Measurements from ENCODE around the gene NOX4.
"Not testable (repeated sequence)": the region's sequence is repeated elsewhere in the genome, so short reads cannot be mapped to it uniquely, and the experiment has no call there.

Gene NOX4

GRCh38 chr11:89327885-89328284, 163.3 kb downstream of the NOX4 start:
- in situ Hi-C loops (cut with MboI; ENCODE audit: low sequenced_read_pairs, unreplicated experiment) = no loop called here
- no peak for TF ChIP-seq CTCF (IDR thresholded peaks at IDR 0.05; ENCODE audit: borderline replicate concordance, control extremely low read depth, extremely low read depth, insufficient read depth, missing control alignments)
- DNase-seq (ENCODE audit: low spot score) = no peak

- DNase-seq (ENCODE audit: low spot score) = no peak
- TF ChIP-seq CTCF (IDR thresholded peaks at IDR 0.05; ENCODE audit: borderline replicate concordance, control extremely low read depth, extremely low read depth, insufficient read depth, missing control alignments) = no peak
- in situ Hi-C loops (cut with MboI; ENCODE audit: low sequenced_read_pairs, unreplicated experiment) = no loop called here
Measured at GRCh38 chr11:89321401-89321800, 169.8 kb downstream of the NOX4 start.

- in situ Hi-C loops (cut with MboI; ENCODE audit: low sequenced_read_pairs, unreplicated experiment); DNase-seq (ENCODE audit: low spot score): not testable (repeated sequence)
Measured at GRCh38 chr11:89310607-89311006, 180.6 kb downstream of the NOX4 start.

GRCh38 chr11:89309321-89309985, 181.7 kb downstream of the NOX4 start:
- in situ Hi-C loops (cut with MboI; ENCODE audit: low sequenced_read_pairs, unreplicated experiment); DNase-seq (ENCODE audit: low spot score): not testable (repeated sequence)

- in situ Hi-C loops (cut with MboI; ENCODE audit: low sequenced_read_pairs, unreplicated experiment); DNase-seq (ENCODE audit: low spot score): not testable (repeated sequence)
Measured at GRCh38 chr11:89308272-89308671, 182.9 kb downstream of the NOX4 start.

- DNase-seq (ENCODE audit: low spot score); in situ Hi-C loops (cut with MboI; ENCODE audit: low sequenced_read_pairs, unreplicated experiment): not testable (repeated sequence)
Measured at GRCh38 chr11:89303029-89303428, 188.1 kb downstream of the NOX4 start.

- DNase-seq (ENCODE audit: low spot score); in situ Hi-C loops (cut with MboI; ENCODE audit: low sequenced_read_pairs, unreplicated experiment): not testable (repeated sequence)
Measured at GRCh38 chr11:89295023-89295422, 196.2 kb downstream of the NOX4 start.

- in situ Hi-C loops (cut with MboI; ENCODE audit: low sequenced_read_pairs, unreplicated experiment) = no loop called here
- no peak for DNase-seq (ENCODE audit: low spot score)
- no peak for TF ChIP-seq CTCF (IDR thresholded peaks at IDR 0.05; ENCODE audit: borderline replicate concordance, control extremely low read depth, extremely low read depth, insufficient read depth, missing control alignments)
Measured at GRCh38 chr11:89293965-89294679, 197.1 kb downstream of the NOX4 start.

GRCh38 chr11:89288004-89288403, 203.2 kb downstream of the NOX4 start:
- in situ Hi-C loops (cut with MboI; ENCODE audit: low sequenced_read_pairs, unreplicated experiment); DNase-seq (ENCODE audit: low spot score): not testable (repeated sequence)

GRCh38 chr11:89286601-89287000, 204.6 kb downstream of the NOX4 start:
- DNase-seq (ENCODE audit: low spot score); in situ Hi-C loops (cut with MboI; ENCODE audit: low sequenced_read_pairs, unreplicated experiment): not testable (repeated sequence)

GRCh38 chr11:89281032-89281677, 210.0 kb downstream of the NOX4 start:
- in situ Hi-C loops (cut with MboI; ENCODE audit: low sequenced_read_pairs, unreplicated experiment); DNase-seq (ENCODE audit: low spot score): not testable (repeated sequence)

Data from GM13976 (cell line).